Osteoblast (primary cell): ENCODE results near the gene CD300LG. TPM values are rescaled to one million over a fixed set of nuclear protein-coding genes. Genes with fewer than 3 reads are reported as not detected.

ENCODE experiments used
- DNase-seq: peaks from one replicate; pipeline ENCODE4 v3.0.0; 2011; ENCODE audit warnings: low spot score, mixed read lengths; ENCODE audit not compliant: insufficient read length; ENCODE audit errors: missing footprints
- H2AFZ ChIP-seq: 2 replicates; pipeline ENCODE4 v1.6.0; 2011; ENCODE audit warnings: mild to moderate bottlenecking, low read length
- H3K27ac ChIP-seq: 2 replicates; pipeline ENCODE4 v1.5.1; 2011; ENCODE audit warnings: mild to moderate bottlenecking, low read depth, low read length, moderate library complexity
- H3K27me3 ChIP-seq: 2 replicates; pipeline ENCODE4 v1.6.0; 2012; ENCODE audit warnings: mild to moderate bottlenecking, control low read depth, inconsistent platforms, low read length, moderate library complexity; ENCODE audit not compliant: insufficient read depth
- H3K36me3 ChIP-seq: 2 replicates; pipeline ENCODE4 v1.5.1; 2011; ENCODE audit warnings: mild to moderate bottlenecking, low read length, control low read depth, moderate library complexity; ENCODE audit not compliant: insufficient read depth
- H3K4me1 ChIP-seq: 2 replicates; pipeline ENCODE4 v1.5.1; 2011; ENCODE audit warnings: mild to moderate bottlenecking, low read length, control low read depth, moderate library complexity; ENCODE audit not compliant: insufficient read depth
- H3K4me2 ChIP-seq: 2 replicates; pipeline ENCODE4 v1.6.0; 2011; ENCODE audit warnings: mild to moderate bottlenecking, low read length; ENCODE audit not compliant: insufficient read depth
- H3K4me3 ChIP-seq: fragments of 200-600 bp; sonication (generic); 3 replicates; pipeline ENCODE4 v1.5.1; 2012; ENCODE audit warnings: mild to moderate bottlenecking, low read length, inconsistent platforms; ENCODE audit not compliant: insufficient read depth
- H3K79me2 ChIP-seq: 2 replicates; pipeline ENCODE4 v1.6.0; 2012; ENCODE audit warnings: mild to moderate bottlenecking, low read length, control low read depth, inconsistent platforms; ENCODE audit not compliant: insufficient read depth
- H3K9me3 ChIP-seq: 2 replicates; pipeline ENCODE4 v1.5.1; 2011; ENCODE audit warnings: low read depth, low read length, control low read depth
- H4K20me1 ChIP-seq: 2 replicates; pipeline ENCODE4 v1.6.0; 2012; ENCODE audit warnings: mild to moderate bottlenecking, low read length, control low read depth; ENCODE audit not compliant: insufficient read depth
- CTCF ChIP-seq: IDR thresholded peaks from 2 replicates; pipeline ENCODE4 v1.5.1; 2011; ENCODE audit warnings: mild to moderate bottlenecking, low read depth, low read length, moderate library complexity; ENCODE audit errors: extremely low read depth
- total RNA-seq: library from RNA; depleted of rRNA; stranded (reverse); fragments of >200 nt; gene quantifications from 2 replicates; pipeline ENCODE4 v1.2.3, GENCODE V29; 2012

Gene CD300LG
- total RNA-seq, 1 donor, result not detected

GRCh38 chr17:43880420-43880991, 33.5 kb downstream of the CD300LG start:
- H2AFZ ChIP-seq, result no peak overlapping the region
- peak; percentile 68 for DNase-seq
- no peaks in the 10 kb centered on the region for H3K27me3 ChIP-seq

GRCh38 chr17:43881181-43881580, 34.2 kb downstream of the CD300LG start:
- Histone ChIP-seq H4K20me1 (no peaks in the 10 kb centered on the region), H3K27ac (no peak overlapping the region), H3K36me3 (no peaks in the 10 kb centered on the region), H3K4me3 (no peak overlapping the region), H3K27me3 (no peaks in the 10 kb centered on the region), H3K9me3 (no peaks in the 10 kb centered on the region), H3K79me2 (no peaks in the 10 kb centered on the region), H3K4me1 (no peaks in the 10 kb centered on the region), H2AFZ (no peak overlapping the region), H3K4me2 (no peak overlapping the region)
- no peak for TF ChIP-seq CTCF
- DNase-seq, result no peak

More at GRCh38 chr17:43880420-43880991, 33.5 kb downstream of the CD300LG start:
- no peak overlapping the region for H3K27ac ChIP-seq
- no peaks in the 10 kb centered on the region for H4K20me1 ChIP-seq
- no peaks in the 10 kb centered on the region for H3K79me2 ChIP-seq
- no peak overlapping the region for H3K4me3 ChIP-seq
- TF ChIP-seq CTCF, result peak; percentile 56
- H3K36me3 ChIP-seq, result no peaks in the 10 kb centered on the region
- H3K9me3 ChIP-seq, result no peaks in the 10 kb centered on the region
- H3K4me1 ChIP-seq, result no peaks in the 10 kb centered on the region
- no peak overlapping the region for H3K4me2 ChIP-seq

DNA sequence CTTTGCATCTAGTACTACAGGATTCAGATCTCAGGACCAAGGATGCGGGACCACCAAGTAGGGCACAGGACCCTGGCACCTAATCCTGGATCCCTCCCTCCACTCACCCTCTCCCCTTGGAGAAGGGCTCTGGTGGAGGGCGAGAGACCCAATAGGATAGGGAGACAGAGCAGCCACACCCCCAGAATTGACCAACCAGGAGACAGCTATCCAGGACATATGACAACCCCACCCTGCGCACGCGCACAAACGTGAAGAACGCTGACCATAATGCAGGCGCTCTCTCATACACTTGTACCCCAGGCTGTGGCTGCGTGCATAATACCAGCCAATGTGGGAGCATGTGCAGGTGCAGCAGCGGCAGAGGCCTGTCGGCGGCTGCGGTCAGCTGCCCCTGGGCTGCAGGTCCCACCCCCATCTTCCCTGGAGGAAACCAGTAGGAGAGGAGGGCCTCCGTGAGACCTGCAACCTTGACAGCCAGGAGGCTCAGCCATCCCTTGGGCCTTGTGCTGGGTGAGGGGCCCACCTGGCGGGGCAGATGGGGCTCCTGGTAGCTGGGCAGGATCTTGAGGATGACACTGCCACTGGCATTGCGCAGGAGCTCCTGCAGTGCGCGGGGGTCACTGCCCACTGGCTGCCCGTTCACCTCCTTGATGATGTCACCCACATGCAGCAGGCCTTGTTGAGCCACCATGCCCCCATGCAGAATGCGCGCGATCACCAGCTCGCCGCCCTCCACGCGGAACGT, 35.0 kb downstream of the CD300LG start:
- Histone ChIP-seq H3K4me3 (no peak overlapping the region), H3K79me2 (no peaks in the 10 kb centered on the region), H3K36me3 (no peaks in the 10 kb centered on the region), H3K27ac (no peak overlapping the region), H3K4me2 (no peak overlapping the region), H4K20me1 (no peaks in the 10 kb centered on the region), H2AFZ (no peak overlapping the region), H3K9me3 (no peaks in the 10 kb centered on the region), H3K27me3 (no peaks in the 10 kb centered on the region), H3K4me1 (no peaks in the 10 kb centered on the region)
- DNase-seq, result peak; percentile 72
- TF ChIP-seq CTCF, result no peak

DNA sequence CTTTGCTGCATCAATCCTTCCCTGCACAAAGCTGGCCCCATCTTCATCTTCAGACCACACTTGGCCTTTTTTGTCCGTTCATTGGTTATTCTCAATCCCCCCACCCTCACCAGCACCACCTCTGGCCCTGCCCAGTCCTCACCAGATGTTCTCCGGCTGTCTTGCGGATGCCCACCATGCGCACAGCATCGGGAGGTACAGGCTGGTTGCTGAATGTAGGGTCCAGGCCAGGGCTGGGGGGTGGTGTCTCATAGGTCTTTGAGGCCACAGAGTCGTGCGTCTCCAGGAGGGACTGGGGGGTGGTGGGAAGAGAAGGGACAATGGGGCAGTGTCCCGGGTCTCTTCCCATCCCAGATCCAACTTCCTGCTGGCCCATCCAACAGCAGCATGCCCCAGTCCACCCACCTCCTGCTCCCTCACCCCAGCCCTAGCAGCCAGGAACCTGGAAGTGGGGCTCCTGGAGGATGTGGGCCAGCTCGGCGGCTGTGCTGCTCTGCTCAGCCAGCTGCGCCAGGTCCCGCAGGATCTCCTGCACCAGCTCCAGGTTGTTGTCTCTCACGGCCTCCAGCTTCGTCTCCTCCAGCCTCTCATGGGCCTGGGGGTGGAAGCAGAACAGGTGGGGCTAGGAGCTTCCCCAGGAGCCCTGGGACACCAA, 35.9 kb downstream of the CD300LG start:
- no peaks in the 10 kb centered on the region for H3K36me3 ChIP-seq

More for the DNA sequence above, 35.9 kb downstream of the CD300LG start:
- Histone ChIP-seq H2AFZ (no peak overlapping the region), H4K20me1 (no peaks in the 10 kb centered on the region), H3K79me2 (no peaks in the 10 kb centered on the region), H3K27me3 (no peaks in the 10 kb centered on the region), H3K9me3 (no peaks in the 10 kb centered on the region), H3K4me3 (no peak overlapping the region), H3K27ac (no peak overlapping the region), H3K4me1 (no peaks in the 10 kb centered on the region), H3K4me2 (no peak overlapping the region)
- no peak for DNase-seq
- TF ChIP-seq CTCF, result no peak
